Stimulated activated CD4-positive, alpha-beta T cell treated with anti-CD3 and anti-CD28 coated beads, Interleukin-1b, Interleukin-23, amount 100 ng/mL, for 24 hours (primary cell): Measurements from ENCODE around the gene CROCC2.

Source experiments
- DNase-seq, 4 experiments: peaks; one replicate each; pipeline ENCODE4 v3.0.0-alpha.2; 2020; ENCODE audit warnings: low read depth in 4 of 4, low spot score in 1 of 4

The CROCC2 gene

DNA sequence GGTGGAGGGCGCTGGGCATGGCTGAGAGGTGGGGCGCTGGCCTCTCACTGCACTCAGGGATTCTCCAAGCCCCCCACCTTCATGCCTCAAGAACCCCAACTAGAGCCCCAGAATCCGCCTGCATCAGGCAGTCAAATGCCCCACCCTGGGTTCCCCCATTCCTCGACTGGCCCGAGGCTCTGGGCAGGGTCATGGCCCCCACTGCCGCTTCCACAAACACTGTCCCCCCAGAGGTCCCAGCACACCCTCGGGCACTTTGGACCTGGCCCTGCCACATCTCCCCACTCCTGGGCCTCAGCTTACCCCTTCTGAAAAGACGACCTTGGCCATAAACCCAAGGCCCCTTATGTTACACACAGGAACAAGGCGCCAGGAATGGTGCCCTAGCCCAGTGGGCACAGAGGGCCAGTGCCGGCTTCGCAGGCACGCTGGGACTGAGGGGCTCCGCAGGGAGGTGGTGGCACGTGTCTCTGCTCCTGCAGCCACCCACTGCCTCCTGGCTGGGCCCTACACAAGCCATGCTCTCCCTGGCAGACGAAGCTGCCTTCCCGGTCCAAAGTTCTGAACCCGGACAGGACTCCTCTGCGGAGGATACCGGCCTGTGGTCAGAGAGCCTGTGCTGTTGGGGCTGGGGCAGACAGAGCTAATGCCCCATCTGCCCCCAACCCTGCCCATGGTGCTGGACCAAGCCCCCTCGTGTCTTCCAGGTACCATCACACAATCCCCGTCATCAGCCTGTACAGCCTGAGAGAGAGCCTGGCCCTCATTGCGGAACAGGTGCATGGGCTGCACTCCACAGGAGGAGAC, 30.7 kb upstream of the CROCC2 start:
- DNase-seq = no peak

GRCh38 chr2:240876035-240876474, 30.1 kb upstream of the CROCC2 start:
- DNase-seq = no peak

GRCh38 chr2:240876475-240877251, 29.5 kb upstream of the CROCC2 start:
- DNase-seq = no peak

- DNase-seq = no peak
These were observed 28.4 kb upstream of the CROCC2 start for GRCh38 chr2:240877460-240878340.

- no peak for DNase-seq
These were observed 27.7 kb upstream of the CROCC2 start for GRCh38 chr2:240878341-240878936.

- no peak for DNase-seq
These were observed 27.0 kb upstream of the CROCC2 start for GRCh38 chr2:240879105-240879504.

DNA sequence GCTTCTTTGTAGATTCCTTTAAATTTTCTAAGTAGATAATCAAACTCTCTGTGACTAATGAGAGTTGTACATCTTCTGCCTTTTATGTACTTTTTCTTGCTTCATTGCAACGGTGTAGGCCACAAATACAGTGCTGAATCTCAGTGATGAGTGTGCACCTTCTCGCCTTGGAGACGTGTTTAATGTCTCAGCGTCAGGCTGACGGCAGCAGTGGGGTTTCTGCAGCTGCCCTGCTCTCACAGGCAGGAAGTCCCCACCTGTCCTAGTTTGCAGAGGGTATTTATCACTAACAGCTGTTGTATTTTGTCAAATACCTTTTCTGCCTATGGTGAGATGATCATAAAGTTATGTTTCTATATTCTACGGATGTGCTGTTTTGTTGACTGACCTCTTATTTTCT, 24.2 kb upstream of the CROCC2 start:
- DNase-seq = no peak

DNA sequence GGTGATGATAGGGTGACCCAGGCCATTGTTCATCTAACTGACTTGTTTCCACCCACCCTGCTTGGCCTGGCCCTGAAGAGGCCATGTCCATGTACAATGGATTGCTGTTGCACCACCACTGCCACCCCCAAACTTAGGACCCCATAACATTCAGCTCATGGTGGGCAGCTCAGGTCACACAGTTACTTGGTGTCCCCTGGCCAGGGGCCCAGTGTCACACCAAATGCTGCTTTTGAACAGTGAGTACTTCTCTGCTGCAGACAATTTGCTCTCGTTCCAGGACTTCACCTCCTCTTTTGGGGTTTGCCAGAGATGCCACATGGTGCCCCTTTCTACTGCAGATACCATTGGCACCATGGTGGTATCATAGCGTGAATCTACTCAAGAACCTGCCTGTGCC, 21.9 kb upstream of the CROCC2 start:
- no peak for DNase-seq

- no peak for DNase-seq
These were observed 21.4 kb upstream of the CROCC2 start for GRCh38 chr2:240884745-240885144.

DNA sequence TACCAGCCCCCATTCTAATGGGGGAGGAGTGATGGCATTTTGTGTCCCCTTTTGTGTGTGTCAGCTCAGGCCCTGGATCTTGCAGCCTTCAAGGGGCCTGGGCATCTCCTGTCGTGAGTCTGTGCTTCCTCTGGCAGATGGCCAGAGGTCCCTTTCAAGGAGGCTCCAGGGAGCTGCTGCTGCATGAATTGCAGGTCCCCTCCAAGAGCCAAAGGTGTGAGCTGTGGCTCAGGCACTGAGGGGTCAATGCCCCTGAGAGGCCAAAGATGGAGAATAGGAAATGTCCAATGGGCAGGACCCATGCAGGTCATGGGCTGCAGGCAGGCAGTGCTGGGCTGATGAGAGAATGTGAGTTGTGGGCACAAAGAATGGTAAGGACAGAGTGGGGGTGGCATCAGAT, 20.6 kb upstream of the CROCC2 start:
- no peak for DNase-seq

GRCh38 chr2:240886023-240886565, 20.0 kb upstream of the CROCC2 start:
- no peak for DNase-seq

DNA sequence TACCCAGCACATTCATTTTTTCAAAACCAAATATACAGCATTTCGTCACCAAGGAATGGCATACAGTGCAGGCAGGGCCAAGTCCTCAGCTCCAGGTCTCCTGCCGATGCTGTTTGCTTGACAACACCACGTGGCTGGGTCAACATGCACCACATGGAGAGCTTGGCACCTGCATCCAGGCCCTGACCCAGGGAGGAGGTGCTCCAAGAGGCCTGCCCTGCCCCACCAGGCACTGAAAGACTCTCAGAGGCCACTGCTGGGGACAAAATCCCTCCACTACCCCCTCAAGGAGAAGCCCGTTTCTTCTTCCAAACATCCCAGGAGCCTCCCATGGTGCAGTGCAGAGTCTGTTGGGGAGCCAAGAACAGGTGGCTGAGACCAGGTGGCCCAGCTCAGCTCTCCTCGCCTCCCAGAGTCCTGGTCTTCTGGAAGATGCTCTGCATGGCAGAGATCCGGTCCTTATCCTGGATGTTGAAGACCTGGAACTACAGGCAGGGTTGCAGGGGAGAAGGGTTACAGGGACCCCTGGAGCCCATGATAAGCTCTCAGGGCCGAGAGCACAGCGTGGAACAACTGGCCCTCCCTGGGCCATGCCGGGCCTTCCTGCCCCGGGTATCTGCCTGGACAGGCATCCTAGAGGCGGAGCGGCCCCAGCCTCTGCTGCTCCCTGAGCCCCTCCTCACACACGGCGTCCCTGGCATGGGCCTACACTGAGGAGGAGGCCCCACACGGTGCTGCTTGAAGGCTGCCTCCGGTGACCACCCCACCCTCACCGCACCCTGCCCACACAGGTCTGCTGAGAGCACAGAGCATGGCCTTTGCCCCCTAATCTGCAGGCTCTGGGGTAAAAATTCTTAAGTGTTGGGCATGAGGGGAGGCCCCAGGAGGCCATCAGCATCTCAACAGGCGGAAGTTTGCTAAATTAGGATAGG, 19.2 kb upstream of the CROCC2 start:
- no peak for DNase-seq

GRCh38 chr2:240887631-240888030, 18.5 kb upstream of the CROCC2 start:
- DNase-seq = no peak

DNA sequence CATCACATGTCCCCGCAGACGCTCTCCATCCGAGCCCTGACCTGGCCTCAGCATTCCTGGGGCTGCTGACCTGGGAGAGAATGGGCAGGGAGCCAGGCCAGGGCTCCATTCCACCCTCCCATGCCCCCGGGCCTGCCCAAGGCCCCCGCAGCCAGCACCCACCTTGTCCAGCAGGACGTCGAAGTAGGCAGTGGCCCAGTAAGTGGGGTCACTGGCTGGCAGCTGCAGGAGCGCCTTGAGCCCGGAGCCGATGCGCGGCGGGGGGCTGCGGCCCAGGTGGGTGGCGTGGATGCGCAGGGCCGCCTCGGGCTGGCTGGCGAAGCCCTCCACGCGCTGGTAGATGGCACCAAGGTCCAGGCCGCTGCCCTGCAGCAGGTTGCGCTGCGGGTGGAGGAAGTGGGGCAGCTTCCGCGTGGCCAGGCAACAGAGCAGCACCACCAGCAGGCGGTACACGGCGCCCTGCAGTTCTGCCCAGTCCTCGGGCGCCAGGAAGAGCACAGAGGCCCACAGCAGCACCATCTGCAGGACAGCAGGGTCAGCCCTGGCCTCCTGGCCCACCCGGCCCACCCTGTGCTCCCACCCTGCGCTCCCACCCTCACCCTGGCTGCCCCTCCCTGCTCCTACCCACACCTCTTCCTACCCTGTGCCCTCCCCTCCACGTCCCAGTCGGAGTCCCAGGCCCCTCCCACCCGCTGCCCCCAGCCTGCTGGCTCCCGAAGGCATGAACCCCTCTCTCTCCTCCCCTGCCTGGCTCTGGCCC, 17.8 kb upstream of the CROCC2 start:
- DNase-seq = no peak

DNA sequence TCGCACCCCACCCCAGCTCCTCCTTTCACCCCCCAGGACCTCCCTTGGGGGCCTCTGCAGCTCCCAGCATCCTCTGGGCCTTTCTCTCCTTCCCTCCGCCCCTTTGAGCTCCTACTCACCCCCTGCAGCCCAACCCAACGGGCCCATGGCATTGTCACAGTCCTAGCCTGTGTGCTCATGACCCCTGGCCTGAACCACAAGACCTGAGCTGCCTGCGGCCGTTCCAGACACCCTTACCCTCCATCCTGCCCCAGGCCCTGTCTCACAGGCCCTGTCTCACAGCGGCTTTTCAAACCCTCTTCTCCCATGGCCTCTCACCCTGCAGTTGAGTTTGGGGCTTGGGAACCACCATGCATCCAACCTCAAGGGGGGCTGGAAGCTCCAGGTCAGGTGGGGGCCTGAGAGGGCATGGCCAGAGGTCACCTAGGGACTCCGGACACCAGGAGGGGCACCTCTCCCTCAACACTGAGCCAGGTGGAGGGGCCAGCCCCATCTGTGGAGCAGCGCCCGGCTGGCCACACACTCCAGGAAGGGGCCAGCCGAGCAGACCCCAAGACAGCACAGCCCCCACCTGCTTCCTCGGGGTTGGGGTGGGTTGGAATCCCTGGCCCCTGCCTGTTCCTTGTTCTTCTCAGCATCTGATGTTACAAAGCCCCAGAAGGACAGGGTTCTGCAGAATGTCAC, 17.1 kb upstream of the CROCC2 start:
- no peak for DNase-seq

DNA sequence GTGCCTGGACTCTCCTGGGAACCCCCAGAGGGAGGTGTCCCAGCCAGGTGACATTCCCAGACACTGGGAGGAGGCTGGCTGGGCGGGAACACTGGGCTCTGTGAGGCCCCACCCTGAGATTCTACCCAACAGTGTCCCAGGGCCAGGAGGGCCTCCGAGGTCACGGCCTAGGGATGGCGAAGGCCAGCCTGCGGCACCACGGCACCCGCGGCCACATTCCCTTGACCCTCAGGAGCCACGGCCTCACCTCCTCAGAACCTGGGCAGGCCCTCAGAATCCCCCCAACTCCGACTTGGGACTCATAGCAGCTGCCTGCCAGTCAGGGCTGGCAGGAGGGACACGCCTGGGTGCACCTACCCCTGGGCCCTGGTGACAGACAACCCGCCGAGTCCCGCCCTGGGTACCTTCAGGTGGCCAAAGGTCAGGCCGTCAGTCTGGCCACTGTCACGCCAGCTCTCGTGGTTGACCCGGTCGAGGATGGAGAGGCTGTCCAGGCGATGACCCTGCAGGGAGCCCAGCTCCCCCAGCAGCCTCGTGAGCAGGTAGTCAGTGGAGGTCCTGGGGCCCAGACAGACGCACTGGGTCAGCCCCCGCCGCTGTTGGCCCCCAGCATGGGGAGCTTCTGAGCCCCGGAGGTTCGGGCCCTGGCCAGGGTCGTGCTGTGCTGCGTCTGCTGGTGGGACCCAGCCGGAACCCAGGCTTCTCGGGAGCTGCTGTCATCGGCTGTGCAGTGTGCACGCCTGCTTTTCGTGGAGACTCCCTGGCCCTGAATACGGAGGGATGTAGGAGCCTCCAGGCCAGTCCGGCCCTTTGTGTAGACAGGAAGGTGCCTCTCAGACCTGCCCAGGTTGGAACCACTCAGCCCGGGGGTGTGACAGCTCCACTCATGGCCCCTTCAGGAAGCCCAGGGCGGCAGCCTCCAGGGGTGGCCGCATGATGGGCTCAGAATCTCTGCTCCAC, 16.3 kb upstream of the CROCC2 start:
- no peak for DNase-seq

DNA sequence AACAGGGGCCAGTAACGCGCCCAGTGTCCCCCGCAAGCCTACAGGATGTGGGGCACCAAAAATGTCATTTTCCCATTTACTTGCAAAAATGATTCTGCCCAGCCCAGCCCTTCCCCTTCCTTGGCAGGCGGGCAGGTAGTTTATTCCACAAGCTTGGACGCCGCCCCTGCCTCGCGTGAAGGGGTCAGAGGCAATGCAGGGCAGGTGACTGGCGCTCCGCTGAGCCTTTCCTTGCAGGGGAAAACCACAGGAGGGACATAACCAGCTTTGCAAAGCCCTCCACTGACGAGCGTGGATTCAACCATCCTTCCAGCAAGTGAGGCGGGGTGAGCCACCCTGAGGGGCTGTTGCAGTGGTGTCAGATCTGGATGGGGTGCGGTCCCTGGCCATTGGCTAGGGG, 15.4 kb upstream of the CROCC2 start:
- no peak for DNase-seq
